GM19023 (cell line): ENCODE measurements around the gene CTIF.

Experiments used
- ATAC-seq: cut with Tn5 transposase; IDR thresholded peaks from one replicate; pipeline ENCODE4 v1.9.1; 2021; ENCODE audit warnings: mild to moderate bottlenecking, moderate library complexity; ENCODE audit not compliant: unreplicated experiment

Gene CTIF

GRCh38 chr18:48794251-48794970 lies 255.6 kb downstream of the CTIF start:
- ATAC-seq, result no peak

DNA sequence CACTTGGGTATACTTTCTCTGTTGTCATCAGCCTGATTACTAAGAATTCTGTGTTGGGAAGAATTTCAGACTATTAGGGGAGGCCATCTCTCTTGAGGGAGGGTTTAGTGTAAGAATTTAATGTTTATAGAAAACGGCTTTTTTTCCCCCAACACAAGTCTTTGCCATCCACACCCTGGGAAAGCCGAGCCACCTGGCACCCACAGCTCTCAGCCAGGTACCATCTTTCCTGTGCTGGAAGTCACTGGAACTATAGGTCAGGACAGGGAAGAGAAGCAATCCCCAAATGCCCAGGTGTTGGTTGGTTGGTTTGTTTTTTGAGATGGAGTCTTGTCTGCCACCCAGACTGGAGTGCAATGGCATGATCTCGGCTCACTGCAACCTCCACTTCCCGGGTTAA lies 256.9 kb downstream of the CTIF start:
- ATAC-seq, result no peak

DNA sequence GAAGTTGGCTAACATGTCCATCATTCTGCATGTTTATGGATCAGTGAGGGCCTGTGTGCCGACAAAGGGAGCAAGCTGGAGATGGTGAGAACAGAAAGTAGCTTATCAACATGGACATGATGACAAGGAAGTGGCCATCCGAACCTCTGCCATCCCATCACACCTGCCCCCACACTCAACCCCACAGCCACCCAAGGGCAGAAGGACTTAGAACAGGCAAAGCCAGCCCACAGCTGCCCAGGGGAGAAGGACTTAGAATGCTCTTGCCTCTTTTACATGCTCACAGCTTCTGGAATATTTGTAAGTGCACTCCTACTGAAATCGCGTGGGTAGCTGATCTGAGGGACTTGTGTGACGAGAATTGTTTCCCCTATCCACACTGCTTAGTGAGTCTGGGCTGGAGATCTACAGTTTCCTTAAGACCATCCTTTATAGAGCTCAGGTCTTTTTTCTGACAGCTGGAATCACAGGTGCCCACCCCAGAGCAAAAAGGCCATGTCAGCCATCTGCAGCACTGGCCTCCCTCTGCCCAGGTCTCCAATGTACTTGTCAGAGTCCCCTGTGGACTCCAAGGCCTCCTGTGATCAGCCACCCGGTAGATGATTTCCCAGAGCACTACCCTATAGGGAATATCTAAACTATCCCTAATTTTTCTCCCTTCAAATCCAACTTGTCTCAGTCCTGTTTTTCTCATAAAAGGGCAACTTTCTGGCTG lies 257.8 kb downstream of the CTIF start:
- ATAC-seq, result no peak

GRCh38 chr18:48797841-48798255 lies 259.0 kb downstream of the CTIF start:
- no peak for ATAC-seq

GRCh38 chr18:48798334-48799245 lies 259.8 kb downstream of the CTIF start:
- no peak for ATAC-seq

GRCh38 chr18:48799724-48800315 lies 261.0 kb downstream of the CTIF start:
- ATAC-seq, result no peak

- peak; percentile 12 for ATAC-seq
Measured at GRCh38 chr18:48800466-48800865, 261.6 kb downstream of the CTIF start.

GRCh38 chr18:48800876-48801727 lies 262.3 kb downstream of the CTIF start:
- peak; percentile 55 for ATAC-seq

DNA sequence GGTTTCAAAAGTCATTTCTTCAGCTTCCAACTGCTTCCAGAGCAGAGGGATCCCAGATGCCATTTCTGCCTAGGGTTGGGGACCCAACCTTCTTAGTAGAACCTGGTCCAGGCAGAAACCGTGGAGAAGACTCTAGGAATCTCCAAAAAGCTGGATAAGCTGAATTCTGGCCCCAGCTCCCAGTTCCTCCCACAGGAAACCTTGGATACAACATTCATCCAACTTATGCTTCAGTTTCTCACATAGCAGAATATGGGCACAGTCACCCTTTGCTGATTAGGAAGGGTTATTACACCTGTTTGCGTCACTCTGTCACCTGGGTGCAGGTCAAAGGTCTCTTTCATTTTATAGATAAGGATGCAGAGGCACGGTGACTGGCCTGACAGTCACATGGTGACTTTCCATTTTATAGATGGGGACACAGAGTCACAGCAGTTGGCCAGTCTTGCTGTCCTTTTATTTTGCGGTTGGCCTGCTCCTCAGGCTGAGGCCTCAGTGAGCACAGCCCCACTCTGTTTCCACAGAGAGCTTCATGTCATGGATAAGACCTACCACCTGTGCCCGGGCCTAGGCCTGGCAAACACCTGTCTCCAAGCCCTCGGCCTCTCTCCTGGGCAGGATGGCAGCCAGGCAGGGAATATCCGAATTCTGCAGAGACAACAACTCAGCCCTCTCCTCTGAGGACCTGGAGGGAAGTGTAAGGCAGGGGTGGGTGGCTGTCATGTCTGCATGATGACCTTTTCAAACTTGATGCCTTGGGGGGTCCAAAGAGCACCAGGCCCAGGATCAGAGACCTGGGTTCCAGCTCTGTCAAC lies 263.1 kb downstream of the CTIF start:
- ATAC-seq, result no peak

DNA sequence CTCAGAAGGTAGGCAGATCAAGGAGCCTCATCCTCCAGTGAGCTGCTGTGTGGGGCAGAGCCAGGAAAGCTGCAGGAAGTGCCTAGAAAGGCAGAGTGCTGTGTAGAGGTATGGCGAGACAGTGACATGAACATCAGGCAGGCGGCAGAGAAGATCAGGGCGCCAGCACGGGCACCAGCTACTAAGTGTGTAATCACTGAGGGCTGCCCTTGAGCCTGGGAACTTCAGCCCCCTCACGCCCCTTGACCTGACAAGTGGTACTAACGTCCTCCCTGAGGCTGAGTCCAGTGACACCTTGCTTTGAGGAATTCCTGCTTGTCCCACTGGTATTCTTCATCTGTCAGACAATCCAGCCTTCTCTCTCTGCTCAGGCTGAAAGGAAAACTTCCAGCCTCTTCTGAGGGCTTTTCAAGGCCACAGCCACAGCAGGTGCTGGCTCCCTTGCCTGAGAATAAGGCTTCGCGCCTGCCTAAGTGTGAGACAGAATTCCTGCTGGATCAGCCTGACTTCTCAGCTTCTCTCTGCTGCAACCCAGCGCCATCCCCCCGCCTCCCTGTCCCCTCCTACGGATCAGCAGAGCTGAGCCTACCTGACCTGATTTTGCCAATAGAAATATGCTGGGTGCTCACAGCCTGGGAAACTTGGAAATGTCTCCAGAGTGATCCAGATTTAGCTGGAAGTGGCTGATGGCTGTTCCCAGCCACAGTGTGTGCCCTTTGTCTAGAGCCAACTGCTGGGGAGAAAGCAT lies 263.9 kb downstream of the CTIF start:
- ATAC-seq, result no peak

DNA sequence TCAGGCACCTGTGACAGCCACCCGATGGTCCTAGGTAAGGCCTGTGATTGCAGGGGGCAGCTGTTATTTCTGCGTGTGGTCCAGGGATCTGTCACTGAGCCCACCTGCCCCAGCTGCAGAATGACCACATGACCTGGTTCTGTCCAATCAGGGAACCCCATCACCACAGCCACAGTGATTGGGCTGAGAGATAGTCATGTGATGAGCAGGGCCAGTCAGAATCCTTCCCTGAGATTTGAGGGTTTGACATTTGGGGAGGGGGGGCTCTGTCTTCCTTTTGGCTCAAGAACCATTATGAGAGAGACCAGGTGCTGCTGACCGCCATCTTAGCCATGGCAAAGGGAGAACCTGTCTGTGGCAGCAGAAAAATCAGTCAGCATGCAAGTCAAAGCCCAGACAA lies 264.7 kb downstream of the CTIF start:
- no peak for ATAC-seq

GRCh38 chr18:48803951-48804855 lies 265.4 kb downstream of the CTIF start:
- ATAC-seq, result no peak

- no peak for ATAC-seq
Measured at GRCh38 chr18:48804856-48805610, 266.2 kb downstream of the CTIF start.

DNA sequence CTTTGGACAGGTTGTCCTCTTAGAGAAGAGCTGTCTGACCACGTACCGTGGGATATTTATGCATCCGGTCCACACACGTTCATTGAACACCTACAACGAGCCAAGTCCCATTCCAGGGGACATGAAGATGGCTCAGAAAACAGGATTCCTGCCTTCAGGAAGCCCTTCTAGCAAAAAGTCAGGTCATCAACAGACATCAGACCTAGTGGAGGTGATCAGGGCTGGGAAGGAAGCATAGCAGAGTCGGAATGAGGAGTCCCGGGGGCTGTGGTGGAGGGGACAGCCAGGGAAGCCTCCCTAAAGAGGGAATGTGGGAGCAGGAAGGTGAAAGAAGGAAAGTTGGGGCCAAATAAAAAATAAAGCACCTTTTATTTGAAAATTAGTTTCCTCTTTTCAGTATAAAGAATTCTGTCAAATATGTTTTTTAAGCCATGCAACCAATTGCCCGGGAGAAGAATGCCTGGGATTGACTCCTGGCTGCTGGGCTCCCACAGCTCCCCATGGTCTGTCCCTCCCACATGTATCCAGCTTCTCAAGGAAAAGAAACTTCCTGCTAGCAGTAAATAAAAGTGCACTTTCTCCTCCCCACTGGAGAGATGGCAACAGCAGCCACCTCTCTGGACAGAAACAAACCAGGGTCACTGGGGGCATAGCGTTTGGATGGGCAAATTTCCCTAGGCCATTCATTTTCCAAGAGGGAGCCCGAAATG lies 267.1 kb downstream of the CTIF start:
- no peak for ATAC-seq

- ATAC-seq, result no peak
Measured at GRCh38 chr18:48806551-48807261, 267.9 kb downstream of the CTIF start.

- no peak for ATAC-seq
Measured at GRCh38 chr18:48808476-48808875, 269.6 kb downstream of the CTIF start.
